Fibroblast of skin of right biceps (primary cell): ENCODE measurements around the gene STEAP1.
A peak's percentile ranks its signal among the peaks of the same experiment; 100 is the strongest.
"Not testable (repeated sequence)": the region's sequence is repeated elsewhere in the genome, so short reads cannot be mapped to it uniquely, and the experiment has no call there.

ENCODE experiments used
- DNase-seq: peaks from one replicate; pipeline ENCODE4 v3.0.0-alpha.2; 2013

Gene STEAP1

GRCh38 chr7:90175667-90176066 lies 21.4 kb downstream of the STEAP1 start:
- no peak for DNase-seq

- no peak for DNase-seq
These were observed 21.9 kb downstream of the STEAP1 start for GRCh38 chr7:90176195-90176594.

- no peak for DNase-seq
These were observed 23.9 kb downstream of the STEAP1 start for GRCh38 chr7:90178166-90178565.

- DNase-seq, result peak; percentile 91
These were observed 24.5 kb downstream of the STEAP1 start for GRCh38 chr7:90178679-90179278.

GRCh38 chr7:90180011-90180585 lies 25.8 kb downstream of the STEAP1 start:
- DNase-seq, result peak; percentile 48

DNA sequence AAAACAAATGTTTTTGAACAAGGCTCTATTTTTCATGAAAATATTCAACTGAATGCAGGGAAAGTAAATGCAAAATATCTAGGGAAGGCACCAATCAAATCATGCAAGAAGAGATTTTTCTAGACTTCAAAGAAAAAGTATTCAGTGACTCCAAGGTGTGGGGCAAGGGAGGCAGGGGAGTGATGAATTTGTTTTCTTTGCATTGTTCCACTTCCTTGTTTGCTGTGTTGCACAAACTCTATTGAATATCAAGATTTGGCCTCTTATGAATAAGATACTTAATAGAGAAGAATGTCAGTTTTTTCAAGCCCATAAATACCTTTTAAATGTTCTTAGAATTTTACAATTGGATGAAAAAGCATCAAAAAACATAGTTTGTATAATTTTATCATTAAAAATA lies 26.4 kb downstream of the STEAP1 start:
- DNase-seq, result no peak

GRCh38 chr7:90181485-90181884 lies 27.2 kb downstream of the STEAP1 start:
- no peak for DNase-seq

- not testable (repeated sequence) for DNase-seq
These were observed 32.0 kb downstream of the STEAP1 start for GRCh38 chr7:90186290-90186689.

GRCh38 chr7:90187507-90188050 lies 33.3 kb downstream of the STEAP1 start:
- no peak for DNase-seq

GRCh38 chr7:90188281-90188680 lies 34.0 kb downstream of the STEAP1 start:
- no peak for DNase-seq

DNA sequence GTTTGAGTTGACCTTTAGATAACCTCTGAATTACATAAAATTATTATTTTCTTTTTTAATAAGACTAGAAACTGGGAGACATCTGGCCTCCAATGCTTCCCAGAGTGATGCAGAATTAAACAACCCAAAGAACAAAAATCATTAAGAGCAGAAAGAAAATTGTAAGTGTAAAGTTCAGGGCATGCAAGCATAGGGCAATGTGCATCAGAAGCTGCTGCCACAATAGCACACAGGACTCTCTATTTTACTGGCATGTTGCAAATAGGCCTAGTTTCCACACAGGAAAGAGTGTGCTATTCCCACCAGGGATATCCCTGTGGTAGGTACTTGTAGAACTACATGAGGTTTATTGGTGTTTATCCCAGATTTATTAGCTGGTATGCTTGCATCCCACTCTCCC lies 36.7 kb downstream of the STEAP1 start:
- DNase-seq, result no peak

DNA sequence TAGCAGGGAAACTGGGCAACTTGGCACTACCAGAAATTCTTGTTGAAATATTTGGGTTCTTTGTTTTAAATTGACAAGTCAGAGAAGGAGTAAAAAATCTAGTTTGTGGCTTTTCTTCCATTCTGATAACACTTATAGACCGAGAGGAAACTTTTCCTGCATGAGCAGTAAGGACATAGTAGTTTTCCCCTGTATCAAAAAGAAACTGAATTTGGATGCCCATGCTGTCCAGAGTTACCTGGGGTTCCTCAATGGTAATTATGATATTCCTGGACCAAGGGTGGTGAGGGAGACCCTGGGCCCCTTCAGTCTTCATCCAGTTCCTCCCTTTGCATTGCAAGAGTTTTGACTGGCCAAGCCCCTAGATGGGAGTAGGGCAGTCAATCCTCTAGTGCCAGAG lies 37.4 kb downstream of the STEAP1 start:
- DNase-seq, result no peak

- DNase-seq, result peak; percentile 58
These were observed 38.8 kb downstream of the STEAP1 start for GRCh38 chr7:90192876-90193750.

DNA sequence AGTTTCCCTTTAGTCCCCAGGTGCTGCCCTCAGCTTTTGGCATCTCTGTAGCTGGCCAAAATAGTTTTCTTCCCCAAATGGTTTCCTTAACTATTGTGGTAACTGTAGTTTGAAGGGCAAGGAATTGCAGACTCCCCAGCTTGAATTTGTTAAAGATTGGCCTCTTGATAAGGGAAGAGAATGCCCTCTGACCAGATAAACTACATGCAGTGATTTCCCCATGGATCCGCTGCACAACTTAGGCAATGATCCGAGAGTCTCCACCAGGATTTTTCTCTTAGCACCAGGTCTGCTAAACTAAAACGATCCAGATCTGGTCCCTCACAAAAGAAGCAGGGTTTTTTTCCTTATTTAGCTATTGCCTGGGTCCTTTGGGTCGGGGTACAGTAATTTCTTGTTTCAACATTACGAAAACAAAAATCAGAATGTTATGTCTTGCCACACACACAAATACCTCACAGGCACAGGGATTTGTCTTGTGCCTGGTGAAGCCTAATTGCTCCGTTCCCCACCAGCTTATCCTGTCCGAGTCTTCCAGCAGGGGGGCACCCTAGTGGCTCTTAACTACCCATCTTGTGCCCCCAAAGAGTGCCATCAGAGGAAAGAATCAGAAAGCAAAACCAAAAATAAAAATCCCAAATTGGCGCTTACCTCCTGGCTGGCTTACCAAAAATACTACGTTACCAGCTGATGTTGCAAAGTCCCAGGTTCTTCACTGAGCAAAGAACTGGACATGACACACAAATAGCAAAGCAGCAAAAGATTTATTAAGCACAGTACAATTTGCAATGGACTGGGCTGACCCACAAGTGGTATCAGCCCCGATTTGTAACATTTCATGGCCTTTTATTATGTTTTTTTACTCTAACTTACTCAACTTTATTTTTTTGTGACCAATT lies 40.9 kb downstream of the STEAP1 start:
- DNase-seq, result no peak

DNA sequence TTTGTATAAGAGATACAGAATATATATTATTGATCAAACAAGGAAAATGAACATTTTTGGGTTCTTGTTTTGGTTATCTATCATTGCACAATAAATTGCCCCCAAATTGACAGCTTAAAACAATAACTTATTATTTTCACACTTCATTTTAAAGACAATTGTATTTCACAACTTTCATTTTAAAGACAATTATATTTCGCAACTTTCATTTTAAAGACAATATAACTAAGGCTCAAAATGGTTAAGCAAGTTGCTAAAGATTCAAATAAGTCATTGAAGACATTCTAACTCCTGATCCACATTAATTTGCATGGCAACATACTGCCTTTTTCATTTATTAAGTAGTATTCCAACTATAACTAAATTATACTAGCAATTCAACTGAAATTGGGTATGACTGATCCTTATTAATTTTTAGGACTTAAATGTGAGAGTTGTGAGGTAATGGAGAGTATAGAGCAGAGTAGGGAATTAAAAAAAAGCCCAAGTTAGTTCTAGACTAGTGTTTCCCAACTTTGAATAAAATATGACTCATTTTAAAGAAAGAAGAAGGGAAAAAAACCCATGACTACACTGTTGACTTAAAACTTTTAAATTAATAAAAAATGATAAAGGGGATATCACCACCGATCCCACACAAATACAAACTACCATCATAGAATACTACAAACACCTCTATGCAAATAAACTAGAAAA lies 47.4 kb downstream of the STEAP1 start:
- DNase-seq, result no peak

- DNase-seq, result no peak
These were observed 53.7 kb downstream of the STEAP1 start for GRCh38 chr7:90207956-90208355.

- DNase-seq, result peak; percentile 1
These were observed 55.5 kb downstream of the STEAP1 start for GRCh38 chr7:90209776-90210175.

GRCh38 chr7:90210475-90210874 lies 56.2 kb downstream of the STEAP1 start:
- no peak for DNase-seq

- DNase-seq, result no peak
These were observed 56.7 kb downstream of the STEAP1 start for GRCh38 chr7:90210981-90211380.

DNA sequence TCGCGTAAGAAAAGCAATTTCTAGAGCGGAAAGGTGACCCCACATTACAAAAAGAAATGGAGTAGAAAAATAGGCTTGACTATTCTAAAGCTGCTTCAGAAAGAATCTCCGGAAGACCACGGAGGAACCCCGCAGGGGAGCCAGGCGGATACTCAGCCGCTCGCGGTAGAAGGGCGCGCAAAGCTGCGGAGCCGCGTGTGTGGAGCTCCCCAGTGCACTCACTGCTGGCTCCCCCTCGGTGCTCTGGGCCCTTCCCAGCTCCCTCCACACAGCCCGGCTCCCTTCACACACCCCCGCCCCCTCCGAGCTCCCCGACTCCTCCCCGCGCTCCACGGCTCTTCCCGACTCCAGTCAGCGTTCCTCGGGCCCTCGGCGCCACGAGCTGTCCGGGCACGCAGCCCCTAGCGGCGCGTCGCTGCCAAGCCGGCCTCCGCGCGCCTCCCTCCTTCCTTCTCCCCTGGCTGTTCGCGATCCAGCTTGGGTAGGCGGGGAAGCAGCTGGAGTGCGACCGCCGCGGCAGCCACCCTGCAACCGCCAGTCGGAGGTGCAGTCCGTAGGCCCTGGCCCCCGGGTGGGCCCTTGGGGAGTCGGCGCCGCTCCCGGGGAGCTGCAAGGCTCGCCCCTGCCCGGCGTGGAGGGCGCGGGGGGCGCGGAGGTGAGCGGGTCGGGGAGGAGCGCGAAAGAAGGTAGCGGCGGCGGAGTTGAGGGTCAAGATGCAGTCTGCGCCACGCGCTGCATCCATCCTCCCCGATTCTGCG lies 57.3 kb downstream of the STEAP1 start, which contains the start of gene STEAP2:
STEAP2 (plus strand) TSS at position 350 of the 758 bp plus-strand sequence. CDS start 13,343 bp downstream, outside the sequence.
- peak; percentile 96 for DNase-seq

DNA sequence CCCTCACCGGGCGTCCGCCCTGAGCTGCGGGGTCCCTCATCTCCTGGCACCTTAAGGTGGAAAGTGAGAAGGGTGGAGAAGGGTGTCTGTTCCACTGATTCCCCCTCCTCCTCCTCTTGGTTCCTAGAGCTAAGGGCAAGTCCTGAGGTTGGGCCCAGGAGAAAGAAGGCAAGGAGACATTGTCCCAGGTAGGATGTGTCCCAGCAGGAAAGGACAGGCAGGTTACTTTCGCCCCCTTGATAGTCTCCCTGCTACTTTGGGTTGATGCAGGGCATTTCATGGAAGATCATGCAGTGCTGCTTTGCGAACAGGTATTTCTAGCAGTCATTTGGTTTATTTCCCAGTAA lies 57.9 kb downstream of the STEAP1 start:
- DNase-seq, result no peak
